Measurements from ENCODE around the gene FRMPD2. TPM values are rescaled to one million over a fixed set of nuclear protein-coding genes. Genes with fewer than 3 reads are reported as not detected.

FRMPD2 gene
- total RNA-seq, 1 donor from 2014 or later, result not detected

Other genes starting within 250 kb of the FRMPD2 start
- gene MAPK8, start 32.0 kb upstream of the FRMPD2 start, total RNA-seq, result 34.1 TPM

Measured in cardiac septum (tissue), 1 donor.